LNCAP (cell line): Measurements from ENCODE around the gene COMMD1.

Experiments
- TF ChIP-seq, protein P1 (sequence below): fragments of 450-650 bp; IDR thresholded peaks from 2 replicates; pipeline ENCODE4 v1.5.1; 2017; ENCODE audit warnings: mild to moderate bottlenecking

The COMMD1 gene

DNA sequence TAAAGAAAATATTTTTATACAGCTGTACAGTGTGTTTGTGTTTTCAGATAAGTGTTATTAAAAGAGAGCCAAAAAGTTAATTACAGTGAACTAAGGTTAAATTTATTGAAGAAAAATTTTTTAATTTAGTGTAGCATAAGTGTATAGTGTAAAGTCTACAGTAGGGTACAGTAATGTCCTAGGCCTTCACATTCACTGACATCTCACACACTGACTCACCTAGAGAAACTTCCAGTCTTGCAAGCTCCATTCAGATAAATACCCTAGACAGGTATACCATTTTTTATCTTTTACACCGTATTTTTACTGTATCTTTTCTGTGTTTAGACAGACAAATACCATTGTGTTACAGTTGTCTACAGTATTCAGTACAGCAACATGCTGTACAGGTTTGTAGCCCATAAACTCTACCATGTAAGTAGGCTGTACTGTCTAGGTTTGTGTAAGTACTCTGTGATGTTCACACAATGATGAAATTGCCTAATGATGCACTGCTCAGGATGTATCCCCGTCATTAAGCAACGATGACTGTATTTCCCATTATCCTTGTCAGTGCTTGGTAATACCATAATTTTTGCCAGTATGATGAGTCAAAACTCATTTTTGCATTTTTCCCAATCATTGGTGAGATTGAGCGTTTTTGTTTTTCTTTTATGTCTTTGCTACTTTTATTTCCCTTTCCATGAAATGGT, 242.3 kb downstream of the COMMD1 start:
- TF ChIP-seq, protein P1, sequence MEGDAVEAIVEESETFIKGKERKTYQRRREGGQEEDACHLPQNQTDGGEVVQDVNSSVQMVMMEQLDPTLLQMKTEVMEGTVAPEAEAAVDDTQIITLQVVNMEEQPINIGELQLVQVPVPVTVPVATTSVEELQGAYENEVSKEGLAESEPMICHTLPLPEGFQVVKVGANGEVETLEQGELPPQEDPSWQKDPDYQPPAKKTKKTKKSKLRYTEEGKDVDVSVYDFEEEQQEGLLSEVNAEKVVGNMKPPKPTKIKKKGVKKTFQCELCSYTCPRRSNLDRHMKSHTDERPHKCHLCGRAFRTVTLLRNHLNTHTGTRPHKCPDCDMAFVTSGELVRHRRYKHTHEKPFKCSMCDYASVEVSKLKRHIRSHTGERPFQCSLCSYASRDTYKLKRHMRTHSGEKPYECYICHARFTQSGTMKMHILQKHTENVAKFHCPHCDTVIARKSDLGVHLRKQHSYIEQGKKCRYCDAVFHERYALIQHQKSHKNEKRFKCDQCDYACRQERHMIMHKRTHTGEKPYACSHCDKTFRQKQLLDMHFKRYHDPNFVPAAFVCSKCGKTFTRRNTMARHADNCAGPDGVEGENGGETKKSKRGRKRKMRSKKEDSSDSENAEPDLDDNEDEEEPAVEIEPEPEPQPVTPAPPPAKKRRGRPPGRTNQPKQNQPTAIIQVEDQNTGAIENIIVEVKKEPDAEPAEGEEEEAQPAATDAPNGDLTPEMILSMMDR, result no peak

DNA sequence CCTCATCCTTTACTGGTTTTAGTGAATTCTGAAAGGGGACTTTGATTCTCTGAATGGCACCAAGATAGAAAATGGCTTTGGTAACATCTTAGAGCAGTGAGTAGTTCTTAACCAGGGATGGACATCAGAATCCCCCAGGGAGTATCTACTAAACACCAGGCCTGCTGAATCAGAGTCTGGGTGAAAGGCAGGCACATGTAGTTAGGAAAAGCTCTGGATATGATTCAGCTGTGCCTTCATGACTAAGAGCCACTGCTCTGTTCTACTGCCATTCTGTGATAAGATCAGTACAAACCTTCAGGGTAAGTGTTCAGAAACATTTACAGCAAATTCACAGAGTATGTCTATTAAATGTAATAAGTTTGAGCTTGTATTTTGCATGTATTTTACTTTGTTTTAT, 244.2 kb downstream of the COMMD1 start:
- TF ChIP-seq, protein P1, result no peak

DNA sequence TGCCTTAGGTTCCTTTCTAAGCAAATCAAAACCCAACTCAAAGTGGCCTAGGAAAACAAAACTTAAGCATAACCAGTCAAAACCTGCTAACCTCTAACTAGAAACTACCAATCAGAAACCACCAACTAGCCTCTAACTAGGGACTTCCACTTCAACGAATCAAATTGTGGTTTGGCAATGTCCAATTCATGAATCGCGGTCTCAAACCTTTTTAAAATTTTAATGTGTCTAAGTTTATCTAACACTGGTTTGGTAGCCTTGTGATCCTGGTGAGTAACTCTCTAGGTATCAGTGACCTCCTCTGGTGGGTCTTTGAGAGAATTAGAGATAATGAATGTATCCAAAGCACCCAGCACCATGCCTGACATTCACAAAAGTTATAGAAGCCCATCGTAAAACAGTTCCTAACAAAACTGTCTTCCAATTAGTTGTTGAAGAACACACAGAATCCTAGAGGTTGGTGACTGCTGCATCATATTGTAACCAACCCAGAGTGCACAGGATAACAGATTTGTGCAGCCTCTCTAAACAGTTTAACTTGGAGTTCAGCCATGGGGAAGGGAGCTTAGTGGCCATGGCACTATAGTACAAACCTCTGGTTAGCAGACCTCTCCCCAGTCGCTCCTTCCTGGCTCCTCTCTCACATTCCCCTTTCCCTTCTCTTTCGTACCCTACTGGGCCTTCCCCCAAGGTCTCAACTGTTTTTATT, 245.3 kb downstream of the COMMD1 start:
- TF ChIP-seq, protein P1, result no peak

DNA sequence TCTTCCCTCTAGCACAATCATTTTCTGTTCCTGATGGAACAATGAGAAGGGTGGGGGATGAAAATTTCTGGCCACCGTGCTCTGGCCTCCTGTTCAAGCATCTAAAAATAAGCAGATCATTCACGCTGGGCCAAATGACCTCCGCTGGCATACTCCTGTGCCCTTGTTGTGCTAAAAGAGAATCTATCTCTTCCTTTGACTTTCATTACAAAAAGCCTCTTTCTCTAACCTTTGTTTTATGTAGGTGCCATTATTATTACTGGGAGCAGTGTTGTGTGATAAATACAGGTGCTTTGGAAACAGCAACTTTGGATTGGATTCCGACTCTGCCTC, 245.8 kb downstream of the COMMD1 start:
- TF ChIP-seq, protein P1, result no peak

DNA sequence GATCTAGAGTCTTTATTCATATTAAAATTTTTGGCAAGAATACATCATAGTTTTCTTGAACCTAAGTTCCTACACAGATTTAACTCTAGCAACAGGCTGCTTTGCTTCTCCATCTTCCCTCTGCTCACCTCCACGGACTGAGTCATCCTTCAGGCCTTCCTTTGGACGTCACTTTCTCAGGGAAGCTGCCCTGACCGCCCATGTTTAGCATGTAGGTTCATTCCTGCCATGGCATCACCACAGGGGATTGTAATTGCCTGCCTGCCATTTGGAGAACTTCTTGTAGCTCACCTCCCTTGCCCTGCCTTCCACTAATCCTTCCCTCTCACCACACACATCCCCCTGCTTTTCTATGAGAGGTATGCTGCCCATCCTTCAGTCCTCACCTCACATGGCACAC, 246.5 kb downstream of the COMMD1 start:
- TF ChIP-seq, protein P1, result no peak

DNA sequence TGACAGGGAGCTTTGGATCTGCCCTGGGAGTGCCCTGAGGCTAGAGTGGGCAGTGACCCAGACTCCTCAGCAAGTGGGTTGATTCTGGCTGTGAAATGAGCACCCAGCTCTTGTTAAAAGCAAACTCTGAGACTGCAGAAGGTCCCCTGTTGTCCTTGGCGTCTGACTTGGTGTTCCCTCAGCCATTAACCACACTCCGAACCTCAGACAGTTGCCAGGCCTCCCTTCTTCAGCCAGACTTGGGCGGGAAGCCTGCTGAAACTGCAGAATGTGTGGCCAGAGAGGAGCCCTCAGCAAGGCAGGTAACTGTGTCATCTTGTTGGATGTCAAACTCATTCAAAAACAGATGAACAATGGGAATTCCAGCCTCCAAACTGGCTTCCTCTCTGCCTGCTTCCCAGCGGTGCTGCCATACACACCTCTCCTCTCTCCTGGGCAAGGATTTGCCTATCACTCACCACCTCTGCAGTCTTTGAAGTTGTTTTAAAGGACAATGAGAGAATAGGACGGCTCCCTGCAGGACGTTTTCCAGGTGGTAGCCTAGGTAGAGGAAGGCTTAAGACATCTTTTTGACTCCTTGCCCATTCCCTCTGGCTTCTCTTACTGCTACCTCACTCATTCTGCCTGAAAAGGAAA, 251.5 kb downstream of the COMMD1 start:
- TF ChIP-seq, protein P1, result no peak

DNA sequence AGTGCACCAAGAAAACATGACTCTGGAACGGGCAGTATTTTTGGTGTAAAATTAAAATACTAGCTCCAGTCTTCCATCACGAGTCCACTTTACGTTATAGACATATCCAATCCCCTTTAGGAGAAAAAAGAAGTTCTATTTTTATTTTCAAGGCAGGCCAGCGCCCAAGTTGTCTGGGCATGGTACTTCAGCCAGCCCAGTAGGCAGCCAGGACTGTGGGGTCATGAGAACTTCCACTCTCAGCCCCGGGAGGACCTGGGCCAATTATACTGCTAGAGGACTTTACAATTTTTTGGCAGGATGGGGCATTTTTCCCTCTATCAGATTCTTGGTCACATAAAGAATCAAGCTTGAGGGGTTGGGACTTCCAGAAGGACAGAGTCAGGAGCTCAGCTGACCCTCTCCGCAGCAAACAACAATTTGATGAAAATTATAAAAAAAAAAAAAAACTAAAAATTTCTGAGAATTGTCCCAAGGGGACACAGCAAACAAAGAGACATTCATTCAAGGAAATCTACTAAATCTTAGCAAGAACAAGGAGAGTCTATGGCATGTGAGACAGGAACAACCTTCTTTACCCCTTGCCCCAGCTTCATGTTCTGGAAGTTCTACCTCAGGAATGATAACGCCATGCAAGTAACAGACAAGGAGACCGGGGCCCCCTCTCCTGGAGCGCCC, 253.1 kb downstream of the COMMD1 start:
- TF ChIP-seq, protein P1, result no peak
